ENCODE data around the gene FRY.
"Not testable (repeated sequence)": the region's sequence is repeated elsewhere in the genome, so short reads cannot be mapped to it uniquely, and the experiment has no call there.

FRY gene

DNA sequence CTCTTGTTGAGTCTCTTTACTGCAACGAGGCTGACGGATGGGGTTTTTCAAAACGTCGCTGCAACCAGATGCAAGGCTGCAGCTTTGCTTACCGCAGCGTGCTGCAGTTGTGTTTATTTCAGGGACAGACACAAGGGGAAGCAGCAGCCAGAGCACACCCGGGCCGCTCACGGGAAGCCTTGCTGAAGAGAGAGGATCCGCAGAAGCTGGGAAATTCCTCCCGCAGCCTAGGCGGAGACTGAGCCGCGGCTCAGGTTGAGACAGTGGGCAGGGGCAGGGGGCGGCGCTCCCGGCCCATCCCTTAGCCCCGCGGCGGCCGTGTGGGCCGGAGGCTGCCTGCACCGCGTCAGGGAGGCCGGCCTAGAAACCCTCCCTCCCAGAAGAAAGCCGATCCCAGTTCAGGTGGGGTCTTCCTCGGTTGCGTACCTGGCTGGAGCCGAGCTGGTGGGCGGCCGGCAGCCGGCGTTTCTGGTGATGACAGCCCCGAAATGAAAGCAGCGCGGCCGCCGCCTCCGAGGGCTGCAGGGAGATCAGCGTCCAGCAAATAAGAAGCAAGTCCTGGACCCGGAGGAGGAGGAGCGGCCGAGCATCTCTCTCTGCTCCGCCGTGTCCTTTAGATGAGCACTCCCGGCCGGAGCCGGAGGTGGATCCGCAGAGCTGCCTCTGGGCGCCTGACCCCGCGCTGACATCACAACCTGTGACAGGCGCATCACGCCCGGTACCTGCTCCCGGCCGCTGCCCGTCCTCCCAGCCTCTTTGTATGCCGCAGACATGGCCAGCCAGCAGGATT, at the start of gene FRY:
Gene FRY, plus strand, starts transcription at position 750 of the 790 bp plus-strand sequence. Its CDS starts 22 bp downstream, at position 772.
- DNase-seq (ENCODE audit: low spot score), result peak; percentile 62

DNA sequence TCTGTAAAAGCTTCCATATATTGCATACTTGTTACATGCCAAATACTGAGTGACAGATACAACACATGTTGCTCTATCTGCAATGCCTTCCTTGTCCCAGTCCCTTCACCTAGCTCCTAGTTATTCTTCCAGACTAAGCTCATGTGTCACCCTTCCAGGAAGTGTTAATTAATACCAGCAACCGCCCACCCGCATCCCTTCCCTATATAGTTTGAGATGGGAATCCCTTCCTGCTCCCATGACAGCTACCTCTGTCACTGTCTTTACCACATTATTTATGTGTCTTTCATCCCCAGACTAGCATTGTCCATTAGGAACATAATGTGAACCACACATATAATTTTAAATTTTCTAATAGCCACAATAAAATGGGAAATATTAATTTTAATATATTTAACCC, 49.5 kb upstream of the FRY start:
- DNase-seq (ENCODE audit: low spot score), result no peak

- DNase-seq (ENCODE audit: low spot score), result peak; percentile 80
Observed at GRCh38 chr13:31982540-31982939, 49.0 kb upstream of the FRY start.

GRCh38 chr13:31983696-31984095, 47.9 kb upstream of the FRY start:
- not testable (repeated sequence) for DNase-seq (ENCODE audit: low spot score)

- not testable (repeated sequence) for DNase-seq (ENCODE audit: low spot score)
Observed at GRCh38 chr13:31984388-31984787, 47.2 kb upstream of the FRY start.

DNA sequence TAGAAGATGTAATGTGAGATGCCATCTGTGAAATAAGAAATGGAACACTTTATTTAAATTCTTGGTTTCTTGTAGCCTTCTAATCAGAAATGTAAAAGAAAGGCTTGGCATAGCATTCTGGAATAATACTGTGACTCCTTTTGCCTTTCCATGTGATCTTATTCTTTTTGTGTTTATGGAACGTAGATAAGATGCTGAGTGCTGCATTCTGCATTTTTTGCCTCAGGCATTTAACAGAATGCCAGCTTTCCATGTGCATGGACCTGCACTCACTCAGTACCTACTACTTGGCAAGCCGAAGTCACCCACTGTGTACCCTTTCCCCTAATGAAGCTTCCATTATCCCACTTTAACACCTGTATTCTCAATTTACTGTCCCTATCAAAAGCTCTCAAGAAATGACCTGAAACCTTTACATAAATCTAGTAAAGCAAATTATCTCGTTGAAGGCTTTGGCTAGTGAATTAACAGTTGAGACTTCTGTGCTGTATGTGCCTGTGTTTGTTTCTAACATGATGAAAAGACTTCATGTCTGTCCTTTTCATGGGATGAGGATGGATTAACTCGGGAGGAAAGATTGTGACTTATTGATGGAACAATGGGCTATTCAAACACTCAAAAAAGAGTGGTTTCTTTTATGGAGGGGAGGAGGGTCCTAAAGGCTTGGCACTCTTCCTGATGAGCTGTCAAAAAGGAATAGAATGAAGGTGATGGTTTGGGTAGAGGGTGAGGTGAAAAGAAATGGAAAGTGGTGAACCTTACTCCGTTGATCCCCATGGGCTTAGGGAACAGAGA, 44.7 kb upstream of the FRY start:
- no peak for DNase-seq (ENCODE audit: low spot score)

DNA sequence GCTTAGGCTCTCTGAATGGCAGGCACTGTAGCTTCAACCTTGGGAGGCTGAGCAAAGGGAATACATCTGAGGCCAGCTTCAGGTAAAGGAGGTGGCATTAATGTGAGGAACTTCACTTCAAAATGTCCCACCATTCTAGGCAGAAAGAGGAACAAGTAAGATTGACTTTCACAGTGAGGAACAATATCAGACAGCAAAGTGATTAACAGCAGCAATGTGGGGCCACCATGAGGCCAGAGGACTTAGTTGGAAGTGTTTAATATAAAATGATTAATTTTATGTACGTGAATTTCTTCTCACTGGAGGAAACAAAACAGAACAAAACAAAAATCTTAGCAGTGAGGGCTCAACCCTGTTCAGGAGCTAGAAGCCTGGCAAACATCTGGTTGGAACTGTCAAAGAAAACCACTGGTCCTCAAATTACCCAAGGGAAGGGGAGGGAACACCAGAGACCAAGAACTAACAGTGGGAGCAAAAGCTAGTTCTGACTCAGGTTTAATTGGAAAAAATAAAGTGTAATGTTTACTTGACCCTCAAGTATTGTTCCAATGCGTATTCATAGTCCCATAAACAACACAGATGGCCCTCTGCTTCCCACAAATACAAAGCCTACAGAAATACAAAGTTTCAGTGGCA, 43.9 kb upstream of the FRY start:
- DNase-seq (ENCODE audit: low spot score), result no peak

DNA sequence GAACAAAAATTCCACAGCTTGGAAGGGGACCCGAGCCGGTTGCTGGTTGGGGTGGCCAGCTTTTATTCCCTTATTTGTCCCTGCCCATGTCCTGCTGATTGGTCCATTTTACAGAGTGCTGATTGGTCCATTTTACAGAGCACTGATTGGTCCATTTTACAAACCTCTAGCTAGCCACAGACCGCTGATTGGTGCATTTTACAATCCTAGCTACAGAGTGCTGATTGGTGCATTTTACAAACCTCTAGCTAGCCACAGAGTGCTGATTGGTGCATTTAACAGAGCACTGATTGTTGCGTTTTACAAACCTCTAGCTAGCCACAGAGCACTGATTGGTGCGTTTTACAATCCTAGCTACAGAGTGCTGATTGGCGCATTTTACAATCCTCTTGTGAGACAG, 37.2 kb upstream of the FRY start:
- DNase-seq (ENCODE audit: low spot score), result not testable (repeated sequence)

DNA sequence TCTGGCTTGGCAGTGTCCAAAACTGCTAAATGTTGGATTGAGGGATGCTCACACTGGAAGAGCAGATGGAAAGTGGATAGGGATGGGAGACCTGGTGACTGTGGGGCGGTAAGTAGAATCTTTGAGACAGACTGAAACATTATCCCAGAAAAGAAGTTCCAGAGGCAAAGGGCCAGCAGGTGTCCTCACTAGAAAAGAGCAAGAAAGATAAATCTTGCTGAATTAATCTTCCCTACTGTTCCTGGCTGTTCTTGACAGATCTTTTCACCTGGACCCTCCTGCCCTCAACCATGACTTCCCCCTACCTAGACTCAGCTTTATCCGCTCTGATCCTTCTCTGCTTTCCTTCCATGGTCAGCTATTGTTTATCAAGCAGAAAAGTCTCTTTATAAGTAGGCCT, 35.0 kb upstream of the FRY start:
- no peak for DNase-seq (ENCODE audit: low spot score)

DNA sequence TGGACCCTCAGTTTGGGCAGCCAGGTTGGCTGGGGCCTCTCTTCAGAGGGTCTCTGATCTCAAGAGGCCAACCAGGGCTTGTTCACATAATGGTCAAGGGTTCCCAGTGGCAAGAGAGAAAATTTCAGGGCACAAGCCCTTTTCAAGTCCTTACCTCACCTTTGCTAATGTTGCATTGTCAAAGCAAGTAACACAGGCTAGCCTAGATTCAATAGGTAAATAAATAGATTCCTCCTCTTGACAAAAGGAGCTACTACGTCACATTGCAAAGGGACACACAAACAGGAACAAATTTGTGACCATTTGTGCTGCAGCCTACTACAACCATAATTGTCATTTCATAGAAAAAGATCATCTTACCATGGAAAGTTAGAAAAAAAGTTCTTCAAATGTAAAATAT, 33.9 kb upstream of the FRY start:
- no peak for DNase-seq (ENCODE audit: low spot score)

DNA sequence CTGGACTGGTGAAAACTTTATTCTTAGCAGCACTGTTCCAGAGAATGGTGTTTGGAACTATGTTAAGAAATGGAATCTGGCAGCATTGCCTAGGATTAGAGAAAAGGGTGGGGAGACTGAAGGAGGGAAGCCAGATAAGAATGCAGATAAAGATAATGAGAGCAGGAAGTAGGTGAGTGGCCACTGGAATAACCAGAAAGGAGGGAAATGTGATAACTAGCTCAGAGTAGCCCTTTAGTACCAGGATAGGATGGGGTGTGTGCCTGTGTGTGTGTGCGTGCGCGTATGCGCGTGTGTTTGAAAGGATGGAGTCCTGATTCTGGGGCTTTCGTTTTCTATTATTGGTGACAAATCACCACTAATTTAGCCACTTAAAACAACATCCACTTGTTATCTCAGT, 33.4 kb upstream of the FRY start:
- DNase-seq (ENCODE audit: low spot score), result peak; percentile 45

- not testable (repeated sequence) for DNase-seq (ENCODE audit: low spot score)
Observed at GRCh38 chr13:32000754-32001153, 30.8 kb upstream of the FRY start.

GRCh38 chr13:32001154-32001768, 30.3 kb upstream of the FRY start:
- peak; percentile 45 for DNase-seq (ENCODE audit: low spot score)

- no peak for DNase-seq (ENCODE audit: low spot score)
Observed at GRCh38 chr13:32001769-32002168, 29.8 kb upstream of the FRY start.

- DNase-seq (ENCODE audit: low spot score), result no peak
Observed at GRCh38 chr13:32002873-32003272, 28.7 kb upstream of the FRY start.

DNA sequence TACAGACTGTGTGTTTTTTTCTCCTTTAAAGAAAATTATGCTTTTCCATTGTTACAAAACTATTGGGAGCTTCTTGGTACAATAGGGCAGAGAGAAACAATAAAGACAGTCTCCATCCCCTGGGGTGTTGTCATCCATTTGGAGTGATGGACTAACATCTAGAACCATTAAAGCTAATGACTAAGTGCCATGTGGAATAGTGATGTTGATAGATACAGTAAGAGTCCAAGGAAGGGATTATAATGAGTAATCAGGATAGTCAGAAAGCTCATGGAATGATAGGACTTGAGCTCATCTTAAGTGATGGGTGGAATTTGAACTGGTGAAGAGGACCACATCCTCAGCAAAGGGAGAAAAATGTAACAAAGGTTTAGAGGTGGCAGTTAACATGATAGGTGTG, 24.1 kb upstream of the FRY start:
- DNase-seq (ENCODE audit: low spot score), result no peak

DNA sequence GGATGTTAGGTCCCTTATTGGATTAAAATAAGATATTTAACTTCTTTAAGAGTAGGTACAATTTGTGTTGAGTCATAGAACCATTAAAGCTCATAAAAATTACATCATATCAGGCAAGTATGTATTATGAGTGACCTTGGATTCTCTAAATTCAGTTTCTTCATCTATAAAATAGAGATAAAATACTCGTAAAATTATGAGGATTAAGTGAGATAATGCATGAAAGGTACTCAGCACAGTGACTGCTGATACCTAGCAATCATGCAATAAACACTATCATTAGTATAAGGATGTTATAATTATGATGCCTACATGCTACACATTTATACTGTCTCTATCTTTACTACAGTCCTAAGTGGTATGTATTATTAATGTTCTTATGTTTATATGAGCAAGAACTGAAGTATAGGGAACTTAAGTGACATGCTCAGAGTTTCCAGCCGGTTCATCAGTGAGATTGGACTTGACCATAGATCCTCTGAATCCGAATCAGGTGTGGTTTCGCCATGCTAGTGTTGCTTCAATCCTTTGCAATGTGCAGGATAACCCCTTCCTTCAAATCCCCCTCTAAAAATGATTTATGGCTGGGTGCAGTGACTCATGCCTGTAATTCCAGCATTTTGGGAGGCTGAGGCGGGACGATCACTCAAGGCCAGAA, 22.9 kb upstream of the FRY start:
- peak; percentile 32 for DNase-seq (ENCODE audit: low spot score)

DNA sequence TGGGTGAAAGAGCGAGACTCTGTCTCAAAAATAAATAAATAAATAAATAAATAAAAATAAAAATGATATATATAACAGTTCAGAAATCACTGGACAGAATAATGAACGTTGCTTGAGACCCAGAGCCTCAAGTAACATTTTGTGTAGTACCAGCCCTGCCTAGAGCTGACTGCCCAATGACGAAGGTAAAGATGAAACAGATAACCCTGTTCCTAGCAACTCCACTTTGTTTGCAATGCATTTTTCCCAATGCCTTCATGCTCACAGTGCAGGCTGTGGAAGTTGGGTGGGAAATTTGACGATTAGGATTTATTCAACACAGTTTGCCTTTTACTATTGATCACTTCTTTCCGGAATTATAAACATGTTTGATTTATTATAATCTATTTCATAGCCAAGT, 22.2 kb upstream of the FRY start:
- DNase-seq (ENCODE audit: low spot score), result no peak

GRCh38 chr13:32010136-32010535, 21.4 kb upstream of the FRY start:
- DNase-seq (ENCODE audit: low spot score), result no peak

DNA sequence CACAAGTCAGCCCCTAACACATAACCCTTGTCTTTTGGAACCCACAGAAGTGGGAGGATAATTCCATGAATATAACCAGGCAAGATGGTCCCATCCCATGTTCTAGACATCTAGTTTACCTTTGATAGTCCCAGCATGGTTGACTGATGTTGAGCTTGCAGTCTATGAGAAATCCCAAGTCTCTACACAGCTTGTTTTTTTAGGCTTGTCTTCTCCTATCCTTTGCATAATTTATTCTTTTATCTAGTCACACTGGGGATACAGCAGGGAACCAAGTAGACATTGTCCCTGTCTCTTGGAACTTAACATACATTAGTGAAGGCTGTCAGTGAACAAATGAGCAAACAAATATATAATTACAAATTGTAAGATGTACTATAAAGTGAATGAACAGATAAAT, 19.6 kb upstream of the FRY start:
- DNase-seq (ENCODE audit: low spot score), result no peak

- no peak for DNase-seq (ENCODE audit: low spot score)
Observed at GRCh38 chr13:32013181-32013580, 18.4 kb upstream of the FRY start.

DNA sequence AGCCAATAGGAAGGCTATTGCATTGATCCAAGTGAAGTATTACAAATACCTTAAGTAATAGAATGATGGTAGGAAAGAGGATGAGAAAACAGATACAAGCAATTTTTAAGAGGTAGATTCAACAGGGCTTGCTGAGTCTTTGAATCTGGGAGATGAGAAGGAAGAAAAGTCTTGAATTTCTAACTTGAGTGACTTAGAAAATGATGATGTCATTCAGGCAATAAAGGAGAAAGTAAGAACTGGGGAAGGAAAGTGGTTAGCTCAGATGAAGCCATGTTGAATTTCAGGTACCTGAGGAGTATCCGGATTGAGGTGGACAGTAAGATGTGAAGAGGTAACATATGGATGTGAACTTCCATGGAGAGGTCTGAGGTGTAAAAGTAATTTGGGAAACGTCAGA, 15.5 kb upstream of the FRY start:
- DNase-seq (ENCODE audit: low spot score), result no peak

All from LoVo (cell line).